SW 1271 (cell line): Measurements from ENCODE around the gene POLD3.
"Not testable (repeated sequence)": the region's sequence is repeated elsewhere in the genome, so short reads cannot be mapped to it uniquely, and the experiment has no call there.

Experiments
- DNase-seq, 2 experiments: peaks; one replicate each; lab custom pipeline; 2025; lab: John Stamatoyannopoulos, UW

POLD3 gene

GRCh38 chr11:74638869-74639268, 46.5 kb downstream of the POLD3 start:
- no peak for DNase-seq

GRCh38 chr11:74639533-74639932, 47.2 kb downstream of the POLD3 start:
- no peak for DNase-seq

DNA sequence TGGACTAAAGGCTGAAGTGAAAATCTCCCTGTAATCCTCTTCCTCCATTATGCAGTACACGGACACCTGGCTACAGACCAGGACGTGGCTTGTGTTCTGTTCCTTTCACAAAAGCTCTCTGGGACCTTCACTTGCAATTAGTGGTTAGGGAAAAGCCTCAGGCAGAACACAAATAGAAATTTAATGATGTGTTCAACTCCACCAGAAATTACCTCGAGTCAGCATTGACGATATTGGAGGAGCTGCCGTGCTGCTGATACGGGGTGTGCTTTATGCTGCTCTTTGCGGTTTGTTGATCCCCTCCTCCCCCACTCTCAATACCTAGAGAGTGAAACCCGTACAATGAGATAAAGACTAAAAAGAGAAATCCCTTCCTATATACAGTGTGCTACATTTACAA, 48.9 kb downstream of the POLD3 start:
- no peak for DNase-seq

DNA sequence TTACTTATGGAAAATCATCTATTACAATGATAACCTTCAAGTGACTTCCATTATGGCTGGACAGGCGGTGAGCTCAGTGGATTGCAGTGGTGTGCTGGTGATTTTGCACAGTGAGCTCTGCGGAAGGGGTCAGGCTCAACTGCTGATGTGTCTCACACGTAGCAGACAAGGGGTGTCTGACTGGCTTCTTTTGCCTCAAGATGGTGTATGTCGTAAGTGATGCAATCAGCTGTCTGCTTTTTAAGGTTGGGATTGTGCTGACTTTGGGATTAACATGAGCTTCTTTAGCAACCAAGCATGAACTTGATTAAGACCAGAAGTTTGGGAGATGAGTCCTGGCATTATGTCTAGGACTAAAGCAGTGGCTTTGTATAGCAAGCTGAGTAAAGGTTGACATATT, 49.5 kb downstream of the POLD3 start:
- DNase-seq, result no peak

DNA sequence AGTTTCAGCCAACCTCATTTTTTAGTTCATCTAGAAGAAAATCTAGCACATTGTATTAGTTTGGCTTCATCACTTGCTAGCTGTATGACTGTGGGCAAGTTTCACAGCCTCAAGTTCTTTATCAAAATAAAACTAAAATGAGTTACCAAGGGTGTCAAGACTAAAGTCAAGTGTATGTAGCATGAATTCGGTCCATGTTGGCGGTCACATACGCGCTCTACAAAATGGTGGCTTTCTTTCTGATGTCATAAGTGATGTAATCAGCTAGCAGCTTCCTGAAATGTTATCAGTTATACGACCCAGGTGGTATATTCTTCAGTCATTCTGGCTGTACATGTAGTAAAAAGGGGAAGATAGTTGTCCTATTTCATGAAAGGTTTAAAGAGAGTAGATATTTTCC, 50.5 kb downstream of the POLD3 start:
- no peak for DNase-seq

DNA sequence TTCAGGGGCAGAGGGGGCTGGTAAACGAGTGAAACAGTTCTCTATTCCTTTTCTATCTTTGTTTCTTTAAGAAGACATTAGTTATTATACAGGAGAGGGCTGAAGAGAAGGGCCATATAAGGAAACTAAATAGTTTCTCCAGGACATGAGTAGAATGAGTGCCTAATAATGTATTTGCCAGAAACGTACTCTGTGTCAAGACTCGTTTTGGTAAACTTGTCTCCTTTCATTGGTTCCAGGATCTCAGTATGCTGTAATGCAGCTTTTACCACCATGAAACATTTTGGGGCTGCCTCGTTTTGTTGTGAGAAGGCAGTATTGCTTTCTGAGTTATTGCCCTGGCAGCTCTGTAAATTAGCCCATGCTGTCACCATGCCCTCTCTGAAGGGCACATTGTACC, 51.7 kb downstream of the POLD3 start:
- no peak for DNase-seq

DNA sequence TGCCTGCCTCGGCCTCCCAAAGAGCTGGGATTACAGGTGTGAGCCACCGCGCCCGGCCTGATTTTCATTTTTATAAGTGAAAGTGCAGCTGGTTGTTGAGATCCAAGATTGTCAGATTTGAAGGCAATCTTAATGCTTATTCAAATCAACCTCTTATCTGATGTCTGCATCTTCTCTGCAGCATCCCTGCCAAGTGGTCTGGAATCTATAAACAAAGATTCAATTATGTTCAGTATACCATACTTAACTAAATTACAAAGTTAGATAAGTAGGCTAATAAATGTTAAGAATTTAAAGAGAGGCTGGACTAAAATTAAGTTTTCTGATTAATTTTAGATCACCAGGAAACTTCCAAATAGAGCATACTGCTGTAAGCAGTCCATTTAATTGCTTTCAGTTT, 53.8 kb downstream of the POLD3 start:
- no peak for DNase-seq

- DNase-seq, result no peak
Measured at GRCh38 chr11:74646954-74647353, 54.6 kb downstream of the POLD3 start.

GRCh38 chr11:74647404-74647803, 55.0 kb downstream of the POLD3 start:
- DNase-seq, result no peak

DNA sequence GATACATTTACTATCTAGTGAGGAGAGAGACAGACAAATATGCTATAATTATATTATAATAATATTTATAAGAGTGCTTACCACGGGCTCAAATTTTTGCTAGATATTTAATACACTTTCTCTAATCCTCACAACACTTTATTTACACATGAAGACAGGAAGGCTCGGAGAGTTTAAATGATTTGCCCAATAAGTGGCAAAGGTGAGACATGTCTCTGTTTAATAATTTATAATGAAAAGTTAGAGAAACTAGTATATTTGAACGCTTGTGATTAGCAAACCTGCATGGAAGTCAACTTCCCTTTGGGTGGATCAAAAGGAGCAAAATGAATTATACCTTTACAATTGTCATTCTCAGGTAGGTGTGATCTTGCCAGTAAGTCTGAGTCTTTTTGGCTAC, 55.4 kb downstream of the POLD3 start:
- no peak for DNase-seq

GRCh38 chr11:74648894-74649293, 56.5 kb downstream of the POLD3 start:
- no peak for DNase-seq

GRCh38 chr11:74650498-74650897, 58.1 kb downstream of the POLD3 start:
- no peak for DNase-seq

DNA sequence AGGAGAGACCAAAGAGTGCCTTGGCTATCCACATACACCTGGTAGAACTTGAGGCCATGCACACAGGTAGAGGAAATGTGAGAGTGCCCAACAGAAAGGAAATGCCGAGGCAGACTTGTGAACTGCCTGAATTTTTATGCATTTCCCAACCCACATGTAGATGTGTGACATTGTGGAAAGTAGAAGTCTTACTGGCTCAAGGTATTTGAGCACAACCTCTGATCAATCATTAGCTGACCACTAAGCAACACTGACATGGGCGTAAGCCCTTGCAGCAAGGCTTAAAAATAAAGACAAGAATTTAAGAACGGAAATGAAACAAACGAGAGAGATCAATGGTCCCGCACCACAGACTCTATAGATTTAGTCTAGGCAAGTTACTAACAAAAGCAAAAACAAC, 62.6 kb downstream of the POLD3 start:
- DNase-seq, result no peak

DNA sequence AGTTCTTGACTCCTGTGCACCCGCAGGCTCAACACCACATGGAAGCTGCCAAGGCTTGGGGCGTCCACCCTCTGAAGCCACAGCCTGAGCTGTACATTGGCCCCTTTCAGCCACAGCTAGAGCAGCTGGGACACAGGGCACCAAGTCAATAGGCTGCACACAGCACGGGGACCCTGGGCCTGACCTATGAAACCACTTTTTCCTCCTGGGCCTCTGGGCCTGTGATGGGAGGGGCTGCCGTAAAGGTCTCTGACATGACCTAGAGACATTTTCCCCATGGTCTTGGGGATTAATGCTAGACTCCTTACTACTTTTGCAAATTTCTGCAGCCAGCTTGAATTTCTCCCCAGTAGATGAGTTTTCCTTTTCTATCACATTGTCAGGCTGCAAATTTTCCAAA, 66.7 kb downstream of the POLD3 start:
- DNase-seq, result not testable (repeated sequence)

GRCh38 chr11:74662487-74663103, 70.2 kb downstream of the POLD3 start:
- DNase-seq, result no peak

GRCh38 chr11:74663315-74663714, 70.9 kb downstream of the POLD3 start:
- DNase-seq, result no peak

DNA sequence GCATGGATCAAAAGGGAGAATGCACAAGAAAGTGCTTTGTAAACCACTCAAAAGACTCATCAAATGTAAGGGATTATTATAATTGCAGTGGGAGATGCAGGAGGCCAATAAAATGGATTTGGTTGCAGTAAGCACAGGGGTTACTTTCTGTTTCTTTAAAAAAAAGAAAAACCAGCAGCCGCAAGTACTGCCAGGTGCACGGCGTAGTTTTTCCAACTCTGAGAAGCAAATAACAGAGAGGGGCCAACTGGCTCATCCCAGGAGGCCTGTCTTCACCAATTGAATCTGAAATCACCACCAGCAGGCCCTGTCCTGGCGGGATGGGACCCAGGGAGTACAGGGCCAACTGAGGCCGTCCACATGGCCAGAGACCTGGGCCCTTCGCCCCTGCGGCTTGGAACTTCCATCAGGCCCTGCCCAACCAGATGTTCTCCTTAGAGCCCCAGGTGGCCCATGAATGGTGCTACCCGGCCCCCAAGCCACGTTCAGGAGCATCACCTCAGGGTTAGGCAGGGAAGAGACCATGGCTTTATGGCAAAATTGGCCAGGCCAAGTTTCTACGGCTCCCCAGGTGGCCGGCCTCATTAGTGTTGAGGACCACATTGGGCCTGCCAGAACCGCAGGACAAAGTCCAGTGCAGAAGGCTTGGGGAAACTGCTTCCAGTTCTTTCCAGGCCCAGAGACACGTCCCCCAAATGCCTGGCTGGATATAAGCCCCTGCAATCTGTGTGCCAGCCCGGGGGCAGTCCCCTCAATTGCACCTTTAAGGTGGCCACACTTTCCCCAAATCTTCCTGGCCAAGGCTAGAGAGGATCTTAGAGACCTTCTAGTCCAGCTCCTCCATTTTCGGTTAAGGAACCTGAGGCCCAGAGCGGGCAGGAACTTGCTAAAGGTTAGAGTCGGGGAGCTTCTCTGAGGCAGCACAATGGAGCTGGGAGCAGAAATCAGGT, 77.1 kb downstream of the POLD3 start:
- no peak for DNase-seq

GRCh38 chr11:74670171-74670570, 77.8 kb downstream of the POLD3 start:
- DNase-seq, result no peak

GRCh38 chr11:74671520-74672196, 79.3 kb downstream of the POLD3 start:
- no peak for DNase-seq

DNA sequence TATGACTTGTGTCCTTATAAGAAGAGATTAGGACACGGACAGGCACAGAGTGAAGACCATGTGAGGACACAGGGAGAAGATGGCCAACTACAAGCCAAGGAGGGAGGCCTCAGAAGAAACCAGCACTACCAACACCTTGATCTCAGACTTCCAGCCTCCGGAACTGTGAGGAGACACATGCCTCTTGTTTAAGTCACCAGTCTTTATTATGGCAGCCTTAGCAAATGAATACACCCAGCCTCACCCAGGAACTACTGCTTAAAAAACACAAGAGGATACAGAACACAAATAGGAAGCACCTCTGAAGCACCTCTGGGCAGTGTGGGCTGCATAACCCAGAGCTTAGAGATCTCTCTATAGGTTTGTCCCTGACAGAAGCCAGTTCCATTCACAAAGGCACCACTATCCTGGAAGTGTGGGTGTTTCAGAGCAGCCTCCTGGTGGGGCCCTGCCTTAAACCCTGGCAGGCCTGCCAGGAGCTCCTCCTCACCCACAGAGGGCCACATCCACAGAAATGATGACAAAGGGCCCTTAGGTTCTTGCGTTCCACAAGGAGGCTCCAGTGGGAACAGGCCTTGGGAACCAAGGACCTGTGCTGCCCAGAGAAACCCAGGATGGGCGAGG, 80.1 kb downstream of the POLD3 start:
- no peak for DNase-seq

GRCh38 chr11:74672956-74673692, 80.7 kb downstream of the POLD3 start:
- no peak for DNase-seq
